B cell (primary cell): ENCODE results near the gene FCRL6. TPM values are rescaled to one million over a fixed set of nuclear protein-coding genes. Genes with fewer than 3 reads are reported as not detected.

Source experiments
- ATAC-seq: fragments of 200-7000 bp; cut with Tn5 transposase; one replicate; pipeline ENCODE4 v1.10.0; 2021; ENCODE audit warnings: low read depth, mild to moderate bottlenecking, moderate number of reproducible peaks, moderate library complexity
- CTCF ChIA-PET: fragments of 350-600 bp; sonication (Branson Sonifier 250); formaldehyde crosslinking; loops from one replicate; lab custom pipeline; 2021; ENCODE audit warnings: antibody characterized with exemption, inconsistent platforms; lab: Charles Lee
- POLR2A ChIA-PET: fragments of 350-600 bp; sonication (Branson Sonifier 250); formaldehyde crosslinking; loops from one replicate; lab custom pipeline; 2021; ENCODE audit warnings: antibody characterized with exemption; lab: Charles Lee
- DNase-seq: peaks from one replicate; pipeline ENCODE4 v3.0.0; 2013
- H2AFZ ChIP-seq: 2 replicates; pipeline ENCODE4 v1.6.1; 2012; ENCODE audit warnings: mild to moderate bottlenecking, low read depth, low read length; ENCODE audit not compliant: insufficient read depth, poor library complexity, severe bottlenecking
- H3K27ac ChIP-seq, 2 donors: 1 replicate in 1 of 2; 2 replicates in 1 of 2; pipeline ENCODE4 v1.5.1; 2012 to 2013; ENCODE audit warnings: low read length in 2 of 2, mild to moderate bottlenecking in 2 of 2, moderate library complexity in 1 of 2
- H3K27me3 ChIP-seq, 4 experiments: fragments of 200-600 bp in 1 of 4; sonication (generic) in 1 of 4; replicated peaks in 1 of 4; 1 replicate in 2 of 4; 2 replicates in 2 of 4; pipeline versions ENCODE4 v1.6.1 to v1.7.0; 2013 to 2016; ENCODE audit warnings: low read length in 3 of 4, mild to moderate bottlenecking in 2 of 4, mixed read lengths in 1 of 4, moderate library complexity in 1 of 4; ENCODE audit not compliant: insufficient read depth in 4 of 4, control insufficient read depth in 3 of 4; ENCODE audit errors: control extremely low read depth in 1 of 4
- H3K36me3 ChIP-seq, 2 experiments: replicated peaks in 1 of 2; 1 replicate in 1 of 2; 2 replicates in 1 of 2; pipeline versions ENCODE4 v1.6.1 to v1.7.1; 2013; ENCODE audit warnings: low read length in 1 of 2; ENCODE audit not compliant: insufficient read depth in 2 of 2, control insufficient read depth in 1 of 2; ENCODE audit errors: control extremely low read depth in 1 of 2, extremely low read depth in 1 of 2
- H3K4me1 ChIP-seq, 2 donors: fragments of 200-600 bp in 1 of 2; sonication (generic) in 1 of 2; 1 replicate in 1 of 2; 2 replicates in 1 of 2; pipeline versions ENCODE4 v1.5.1 to v1.6.1; 2013 to 2017; ENCODE audit warnings: low read length in 2 of 2; ENCODE audit not compliant: control insufficient read depth in 2 of 2, insufficient read depth in 2 of 2
- H3K4me2 ChIP-seq: replicated peaks from 2 replicates; pipeline ENCODE3; 2012; ENCODE audit warnings: mild to moderate bottlenecking, low read depth, low read length; ENCODE audit not compliant: poor library complexity, severe bottlenecking
- H3K4me3 ChIP-seq, 5 experiments: fragments of 200-600 bp in 1 of 5; sonication (generic) in 1 of 5; 1 replicate in 3 of 5; 2 replicates in 2 of 5; pipeline versions ENCODE4 v1.5.1 to v1.7.0; 2011 to 2016; ENCODE audit warnings: low read length in 4 of 5, mild to moderate bottlenecking in 4 of 5, low read depth in 2 of 5, control low read depth in 1 of 5, moderate library complexity in 1 of 5; ENCODE audit not compliant: insufficient read depth in 1 of 5; ENCODE audit errors: control extremely low read depth in 1 of 5, extremely low read depth in 1 of 5
- H3K79me2 ChIP-seq: fragments of 200-600 bp; sonication (generic); one replicate; pipeline ENCODE4 v1.6.0; 2016; ENCODE audit warnings: low read length; ENCODE audit not compliant: control insufficient read depth, insufficient read depth
- H3K9ac ChIP-seq: fragments of 200-600 bp; sonication (generic); 2 replicates; pipeline ENCODE4 v1.6.1; 2017; ENCODE audit warnings: mild to moderate bottlenecking, low read length, moderate library complexity
- H3K9me3 ChIP-seq, 3 donors: one replicate each; pipeline versions ENCODE4 v1.6.1 to v1.7.1; 2013; ENCODE audit warnings: low read length in 2 of 3; ENCODE audit not compliant: control insufficient read depth in 2 of 3, insufficient read depth in 1 of 3; ENCODE audit errors: control extremely low read depth in 1 of 3
- H4K20me1 ChIP-seq: 2 replicates; pipeline ENCODE4 v1.6.0; 2012; ENCODE audit warnings: mild to moderate bottlenecking, low read length; ENCODE audit not compliant: insufficient read depth, control insufficient read depth, poor library complexity, severe bottlenecking
- H3K27ac Mint-ChIP-seq: one replicate; pipeline ENCODE4 v1.8.0; 2021; ENCODE audit warnings: mixed read lengths
- H3K27me3 Mint-ChIP-seq: one replicate; pipeline ENCODE4 v1.8.0; 2021; ENCODE audit warnings: mixed read lengths
- H3K4me1 Mint-ChIP-seq: one replicate; pipeline ENCODE4 v1.8.0; 2021; ENCODE audit warnings: mixed read lengths
- H3K4me3 Mint-ChIP-seq: one replicate; pipeline ENCODE4 v1.8.0; 2021; ENCODE audit warnings: mixed read lengths
- H3K9me3 Mint-ChIP-seq: one replicate; pipeline ENCODE4 v1.8.0; 2022; ENCODE audit warnings: mixed read lengths; ENCODE audit not compliant: insufficient read depth
- EZH2 ChIP-seq: IDR thresholded peaks from 2 replicates; pipeline ENCODE4 v1.6.1; 2012; ENCODE audit warnings: borderline replicate concordance, low read depth, mild to moderate bottlenecking, moderate library complexity, low read length; ENCODE audit not compliant: insufficient read depth, poor library complexity, severe bottlenecking
- WGBS: methylation state at CpG from one replicate; pipeline ENCODE4 v1.1.5; 2013; ENCODE audit warnings: missing lambda C conversion rate; ENCODE audit not compliant: insufficient coverage; 5-methylcytosine and 5-hydroxymethylcytosine counted together
- intact Hi-C: fragments of 100-400 bp; cut with micrococcal nuclease; formaldehyde crosslinking; loops from one replicate; pipeline ENCODE4 v1.10.0; 2022
- polyA plus RNA-seq: library from polyadenylated mRNA; depleted of rRNA; stranded (reverse); fragments of >200 nt; gene quantifications from 2 replicates; pipeline ENCODE4 v1.2.3, GENCODE V29; 2012
- total RNA-seq, 2 donors: library from RNA; stranded (reverse); fragments of 120-200 nt in 1 of 2; gene quantifications; 1 replicate in 1 of 2; 2 replicates in 1 of 2; pipeline versions ENCODE4 v1.2.3 to v1.2.4, GENCODE V29; 2013 to 2022
- TF ChIP-seq, protein P1 (sequence below): fragments of 200-600 bp; IDR thresholded peaks from one replicate; pipeline ENCODE4 v1.8.0; 2022; ENCODE audit warnings: antibody characterized with exemption, mild to moderate bottlenecking

Gene FCRL6
- total and polyA plus RNA-seq, 2 donors (not counting 1 experiment from before 2014, with no cell fraction given): 0.81 TPM; not detected in 1

DNA sequence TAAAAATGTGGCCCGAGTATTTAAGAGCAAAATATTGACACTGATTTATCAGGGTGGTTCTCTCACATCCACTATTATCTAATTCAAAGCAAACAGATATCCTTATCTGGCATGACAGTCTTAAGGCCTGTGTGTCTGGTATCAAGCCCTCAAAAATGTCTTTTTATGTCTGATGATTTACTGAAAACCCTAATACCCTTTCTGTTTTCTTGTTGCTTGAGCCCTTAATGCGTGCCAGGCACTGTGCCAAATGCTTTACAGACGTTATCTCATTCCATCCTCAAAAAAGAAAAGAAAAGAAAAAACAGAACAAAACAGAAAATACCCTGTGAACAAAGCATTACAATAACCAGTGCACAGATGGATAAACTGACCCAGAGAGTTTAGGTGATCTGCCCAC, 15.7 kb upstream of the FCRL6 start:
- no peak for DNase-seq
- no peak overlapping the region for H3K4me3 ChIP-seq
- H3K4me2 ChIP-seq: no peak overlapping the region
- H3K27ac ChIP-seq: no peak overlapping the region
- peaks cover 1 to 2% of the 10 kb centered on the region in 2 donors for H3K4me1 ChIP-seq
- H3K4me3 Mint-ChIP-seq: no peak overlapping the region
- ChIA-PET POLR2A (no interaction called here), CTCF (no interaction called here)
- no peak for TF ChIP-seq EZH2
- TF ChIP-seq, protein P1, sequence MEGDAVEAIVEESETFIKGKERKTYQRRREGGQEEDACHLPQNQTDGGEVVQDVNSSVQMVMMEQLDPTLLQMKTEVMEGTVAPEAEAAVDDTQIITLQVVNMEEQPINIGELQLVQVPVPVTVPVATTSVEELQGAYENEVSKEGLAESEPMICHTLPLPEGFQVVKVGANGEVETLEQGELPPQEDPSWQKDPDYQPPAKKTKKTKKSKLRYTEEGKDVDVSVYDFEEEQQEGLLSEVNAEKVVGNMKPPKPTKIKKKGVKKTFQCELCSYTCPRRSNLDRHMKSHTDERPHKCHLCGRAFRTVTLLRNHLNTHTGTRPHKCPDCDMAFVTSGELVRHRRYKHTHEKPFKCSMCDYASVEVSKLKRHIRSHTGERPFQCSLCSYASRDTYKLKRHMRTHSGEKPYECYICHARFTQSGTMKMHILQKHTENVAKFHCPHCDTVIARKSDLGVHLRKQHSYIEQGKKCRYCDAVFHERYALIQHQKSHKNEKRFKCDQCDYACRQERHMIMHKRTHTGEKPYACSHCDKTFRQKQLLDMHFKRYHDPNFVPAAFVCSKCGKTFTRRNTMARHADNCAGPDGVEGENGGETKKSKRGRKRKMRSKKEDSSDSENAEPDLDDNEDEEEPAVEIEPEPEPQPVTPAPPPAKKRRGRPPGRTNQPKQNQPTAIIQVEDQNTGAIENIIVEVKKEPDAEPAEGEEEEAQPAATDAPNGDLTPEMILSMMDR: no peak
- no peak overlapping the region for H3K27ac Mint-ChIP-seq
- 88% methylated on average over 1 of the region's 3 CpGs for WGBS
- H3K79me2 ChIP-seq: no peaks in the 10 kb centered on the region
- intact Hi-C loops: no loop called here
- no peak overlapping the region for H2AFZ ChIP-seq
- peaks cover 0 to 4% (median 0%) of the 10 kb centered on the region in 4 experiments for H3K27me3 ChIP-seq
- H3K27me3 Mint-ChIP-seq: peaks cover 10% of the 10 kb centered on the region
- no peak overlapping the region for H3K9ac ChIP-seq
- H3K36me3 ChIP-seq: no peaks in the 10 kb centered on the region
- no peaks in the 10 kb centered on the region for H4K20me1 ChIP-seq
- H3K4me1 Mint-ChIP-seq: peaks cover 1% of the 10 kb centered on the region
- no peak for ATAC-seq
- H3K9me3 ChIP-seq: no peaks in the 10 kb centered on the region
- H3K9me3 Mint-ChIP-seq: no peaks in the 10 kb centered on the region

DNA sequence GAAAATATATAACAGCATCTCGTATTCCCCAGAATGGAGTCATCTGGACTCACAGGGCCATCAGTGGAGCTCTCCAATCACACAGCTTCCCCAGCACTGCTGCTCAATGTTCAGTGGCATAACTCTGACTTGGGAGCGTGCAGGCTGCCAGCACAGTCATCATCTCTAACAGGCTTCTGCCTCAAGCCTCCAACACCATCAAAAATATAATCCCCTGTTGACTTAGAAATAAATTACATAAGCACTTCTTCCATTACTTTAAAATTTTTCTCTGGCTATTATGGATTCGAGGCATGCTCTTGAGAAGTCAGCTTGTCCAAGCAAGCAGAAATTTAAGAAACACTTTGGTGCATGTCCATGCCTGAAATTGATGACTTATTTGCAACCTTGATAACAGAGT, 15.2 kb upstream of the FCRL6 start:
- no peak for ATAC-seq
- intact Hi-C loops: no loop called here
- no peak overlapping the region for H3K4me2 ChIP-seq

More for the DNA sequence above, 15.2 kb upstream of the FCRL6 start:
- Histone ChIP-seq H3K4me1 (no peaks in the 10 kb centered on the region), H3K9ac (no peak overlapping the region), H3K4me3 (no peak overlapping the region), H3K36me3 (no peaks in the 10 kb centered on the region), H2AFZ (no peak overlapping the region), H3K27me3 (peaks cover 0 to 4% (median under 1%) of the 10 kb centered on the region in 4 experiments), H3K79me2 (no peaks in the 10 kb centered on the region), H3K9me3 (no peaks in the 10 kb centered on the region), H3K27ac (no peak overlapping the region), H4K20me1 (no peaks in the 10 kb centered on the region)
- Mint-ChIP-seq H3K4me1 (no peaks in the 10 kb centered on the region), H3K4me3 (no peak overlapping the region), H3K9me3 (no peaks in the 10 kb centered on the region), H3K27ac (no peak overlapping the region), H3K27me3 (peaks cover 10% of the 10 kb centered on the region)
- TF ChIP-seq EZH2: no peak
- TF ChIP-seq, protein P1: no peak
- ChIA-PET CTCF (interaction anchor here (1.6 kb wide), 1 partner anchor 104 kb away, joined by 4 read pairs; no protein-coding TSS in a partner anchor), POLR2A (no interaction called here)
- 78% methylated on average over 3 of the region's 3 CpGs for WGBS
- DNase-seq: no peak
